ENCODE data around the gene SLC11A1. TPM values are rescaled to one million over a fixed set of nuclear protein-coding genes. Genes with fewer than 3 reads are reported as not detected.

SLC11A1 gene
- total RNA-seq, 2 experiments from 2014 or later = 0.57 to 0.78 TPM

DNA sequence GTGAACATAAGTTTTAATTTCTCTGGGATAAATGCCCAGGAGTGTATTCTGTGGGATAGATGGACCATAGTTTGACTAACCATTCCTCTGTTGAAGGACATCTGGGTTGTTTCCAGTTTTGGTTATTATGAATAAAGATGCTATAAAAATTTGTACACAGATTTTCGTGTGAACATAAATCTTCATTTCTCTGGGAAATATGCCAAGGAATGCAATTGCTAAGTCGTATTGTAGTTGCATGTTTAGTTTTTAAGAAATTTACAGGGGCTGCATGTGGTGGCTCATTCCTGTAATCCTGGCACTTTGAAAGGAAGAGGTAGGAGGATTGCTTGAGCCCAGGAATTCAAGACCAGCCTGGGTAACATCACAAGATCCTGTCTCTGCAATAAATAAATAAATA is 6.9 kb upstream of the SLC11A1 start:
- CTCF ChIA-PET (ENCODE audit: unreplicated experiment) = no interaction called here

DNA sequence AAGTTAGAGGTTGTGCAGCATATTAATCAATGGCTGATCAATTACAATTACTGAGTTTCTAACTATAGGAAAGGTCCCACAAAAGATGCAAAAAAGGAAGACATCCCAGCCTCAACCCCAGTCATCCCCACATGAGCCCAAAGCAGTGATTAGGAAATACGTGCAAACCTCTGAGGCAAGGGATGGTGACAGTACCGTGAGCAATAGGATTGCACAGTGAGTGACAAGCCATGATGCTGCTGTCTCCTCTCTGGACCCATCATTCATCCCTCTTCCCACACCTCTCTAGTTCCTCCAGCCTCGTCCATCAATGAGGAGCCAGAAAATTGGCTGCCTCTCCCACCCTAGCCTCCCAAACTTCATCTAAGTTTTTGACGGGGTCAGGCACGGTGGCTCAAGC is 4.0 kb upstream of the SLC11A1 start:
- BruUV-seq (replicated peaks) = no TSS peak
- H2AFZ ChIP-seq (ENCODE audit: low read length) = no peak overlapping the region; the same call in 1 of the 2 replicates
- no peak overlapping the region for H3K27ac ChIP-seq (ENCODE audit: low read depth, low read length, poor library complexity, severe bottlenecking)
- no peaks in the 10 kb centered on the region for H3K9me2 ChIP-seq (ENCODE audit: insufficient read depth, low read length)
- no peaks in the 10 kb centered on the region for H3K9me3 ChIP-seq (ENCODE audit: low read length)
- no peak for TF ChIP-seq EZH2phosphoT487 (IDR thresholded peaks at IDR 0.05; ENCODE audit: borderline replicate concordance, low read depth, low read length)
- ChIA-PET CTCF (ENCODE audit: unreplicated experiment) (no interaction called here), POLR2A (interaction anchor here (0.7 to 1.3 kb wide), 2 partner anchors 87 to 339 kb away, joined by 4 to 5 read pairs; no protein-coding TSS in a partner anchor)
- H3K4me1 ChIP-seq (ENCODE audit: insufficient read depth, low read length, poor library complexity, severe bottlenecking) = peaks cover 10% of the 10 kb centered on the region
- H3K36me3 ChIP-seq (ENCODE audit: insufficient read depth, low read length) = no peaks in the 10 kb centered on the region
- H4K20me1 ChIP-seq (ENCODE audit: insufficient read depth, low read length) = no peaks in the 10 kb centered on the region
- H3K79me2 ChIP-seq (ENCODE audit: insufficient read depth, low read depth, low read length) = no peaks in the 10 kb centered on the region
- intact Hi-C loops (cut with micrococcal nuclease; ENCODE audit: unreplicated experiment) = no loop called here
- DNase-seq (ENCODE audit: low spot score) = no peak
- H3K4me2 ChIP-seq (ENCODE audit: low read length) = no peak overlapping the region
- H3K4me3 ChIP-seq (ENCODE audit: low read depth, low read length, poor library complexity, severe bottlenecking) = no peak overlapping the region

More for the DNA sequence above, 6.9 kb upstream of the SLC11A1 start:
- no TSS peak for BruUV-seq (replicated peaks)
- Histone ChIP-seq H3K4me1 (ENCODE audit: insufficient read depth, low read length, poor library complexity, severe bottlenecking) (peaks cover 39% of the 10 kb centered on the region), H3K4me2 (ENCODE audit: low read length) (no peak overlapping the region), H2AFZ (ENCODE audit: low read length) (no peak overlapping the region), H3K79me2 (ENCODE audit: insufficient read depth, low read depth, low read length) (no peaks in the 10 kb centered on the region), H3K27ac (ENCODE audit: low read depth, low read length, poor library complexity, severe bottlenecking) (no peak overlapping the region), H3K36me3 (ENCODE audit: insufficient read depth, low read length) (no peaks in the 10 kb centered on the region), H4K20me1 (ENCODE audit: insufficient read depth, low read length) (no peaks in the 10 kb centered on the region), H3K4me3 (ENCODE audit: low read depth, low read length, poor library complexity, severe bottlenecking) (no peak overlapping the region), H3K9me2 (ENCODE audit: insufficient read depth, low read length) (no peaks in the 10 kb centered on the region), H3K9me3 (ENCODE audit: low read length) (no peaks in the 10 kb centered on the region)
- TF ChIP-seq, protein P1, sequence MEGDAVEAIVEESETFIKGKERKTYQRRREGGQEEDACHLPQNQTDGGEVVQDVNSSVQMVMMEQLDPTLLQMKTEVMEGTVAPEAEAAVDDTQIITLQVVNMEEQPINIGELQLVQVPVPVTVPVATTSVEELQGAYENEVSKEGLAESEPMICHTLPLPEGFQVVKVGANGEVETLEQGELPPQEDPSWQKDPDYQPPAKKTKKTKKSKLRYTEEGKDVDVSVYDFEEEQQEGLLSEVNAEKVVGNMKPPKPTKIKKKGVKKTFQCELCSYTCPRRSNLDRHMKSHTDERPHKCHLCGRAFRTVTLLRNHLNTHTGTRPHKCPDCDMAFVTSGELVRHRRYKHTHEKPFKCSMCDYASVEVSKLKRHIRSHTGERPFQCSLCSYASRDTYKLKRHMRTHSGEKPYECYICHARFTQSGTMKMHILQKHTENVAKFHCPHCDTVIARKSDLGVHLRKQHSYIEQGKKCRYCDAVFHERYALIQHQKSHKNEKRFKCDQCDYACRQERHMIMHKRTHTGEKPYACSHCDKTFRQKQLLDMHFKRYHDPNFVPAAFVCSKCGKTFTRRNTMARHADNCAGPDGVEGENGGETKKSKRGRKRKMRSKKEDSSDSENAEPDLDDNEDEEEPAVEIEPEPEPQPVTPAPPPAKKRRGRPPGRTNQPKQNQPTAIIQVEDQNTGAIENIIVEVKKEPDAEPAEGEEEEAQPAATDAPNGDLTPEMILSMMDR (conservative IDR thresholded peaks at IDR 0.05; ENCODE audit: low read length) = no peak
- no peak for TF ChIP-seq EZH2phosphoT487 (IDR thresholded peaks at IDR 0.05; ENCODE audit: borderline replicate concordance, low read depth, low read length)
- intact Hi-C loops (cut with micrococcal nuclease; ENCODE audit: unreplicated experiment) = no loop called here
- POLR2A ChIA-PET = no interaction called here
- DNase-seq (ENCODE audit: low spot score) = no peak

DNA sequence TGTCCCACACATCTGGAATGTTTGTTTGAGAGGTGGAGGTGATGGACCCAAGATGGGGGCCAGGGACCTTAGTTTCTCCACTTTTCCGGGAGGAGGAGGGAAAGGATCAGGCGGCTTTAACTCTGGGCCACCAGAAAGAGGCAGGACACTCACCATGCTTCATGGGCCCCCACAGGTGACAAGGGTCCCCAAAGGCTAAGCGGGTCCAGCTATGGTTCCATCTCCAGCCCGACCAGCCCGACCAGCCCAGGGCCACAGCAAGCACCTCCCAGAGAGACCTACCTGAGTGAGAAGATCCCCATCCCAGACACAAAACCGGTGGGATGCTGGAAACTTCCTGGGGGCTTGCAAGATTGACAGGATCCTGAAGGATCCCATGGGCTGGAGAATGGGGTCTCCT is 712 bp downstream of the SLC11A1 start:
- H3K4me2 ChIP-seq (ENCODE audit: low read length) = no peak overlapping the region
- H4K20me1 ChIP-seq (ENCODE audit: insufficient read depth, low read length) = no peaks in the 10 kb centered on the region
- H3K9me3 ChIP-seq (ENCODE audit: low read length) = no peaks in the 10 kb centered on the region
- no peak overlapping the region for H2AFZ ChIP-seq (ENCODE audit: low read length)
- no peaks in the 10 kb centered on the region for H3K79me2 ChIP-seq (ENCODE audit: insufficient read depth, low read depth, low read length)
- no peak for TF ChIP-seq EZH2phosphoT487 (IDR thresholded peaks at IDR 0.05; ENCODE audit: borderline replicate concordance, low read depth, low read length)
- TF ChIP-seq, protein P1 (conservative IDR thresholded peaks at IDR 0.05; ENCODE audit: low read length) = no peak
- no peak for DNase-seq (ENCODE audit: low spot score)
- no peaks in the 10 kb centered on the region for H3K36me3 ChIP-seq (ENCODE audit: insufficient read depth, low read length)
- H3K9me2 ChIP-seq (ENCODE audit: insufficient read depth, low read length) = no peaks in the 10 kb centered on the region
- ChIA-PET POLR2A (interaction anchor here (1.5 kb wide), 1 partner anchor 92 kb away, joined by 4 read pairs; no protein-coding TSS in a partner anchor), CTCF (ENCODE audit: unreplicated experiment) (no interaction called here)
- H3K4me1 ChIP-seq (ENCODE audit: insufficient read depth, low read length, poor library complexity, severe bottlenecking) = peaks cover 7% of the 10 kb centered on the region
- H3K27ac ChIP-seq (ENCODE audit: low read depth, low read length, poor library complexity, severe bottlenecking) = no peak overlapping the region
- intact Hi-C loops (cut with micrococcal nuclease; ENCODE audit: unreplicated experiment) = no loop called here
- no TSS peak for BruUV-seq (replicated peaks)
- no peak overlapping the region for H3K4me3 ChIP-seq (ENCODE audit: low read depth, low read length, poor library complexity, severe bottlenecking)
